Middle frontal gyrus (tissue), 1 donor: Measurements from ENCODE around the gene COL11A2.
A peak's percentile ranks its signal among the peaks of the same experiment; 100 is the strongest.
"Not testable (repeated sequence)": the region's sequence is repeated elsewhere in the genome, so short reads cannot be mapped to it uniquely, and the experiment has no call there.

Experiments
- DNase-seq: peaks from one replicate; pipeline ENCODE4 v3.0.0-alpha.2; 2015; ENCODE audit warnings: low spot score; ENCODE audit errors: extremely low spot score

The COL11A2 gene

GRCh38 chr6:33192105-33192646, at the start of gene COL11A2:
Gene COL11A2, minus strand, starts transcription at chr6:33192467. Its CDS starts 227 bp downstream, at chr6:33192240.
- no peak for DNase-seq

GRCh38 chr6:33241968-33242367, 49.7 kb upstream of the COL11A2 start:
- DNase-seq, result no peak

DNA sequence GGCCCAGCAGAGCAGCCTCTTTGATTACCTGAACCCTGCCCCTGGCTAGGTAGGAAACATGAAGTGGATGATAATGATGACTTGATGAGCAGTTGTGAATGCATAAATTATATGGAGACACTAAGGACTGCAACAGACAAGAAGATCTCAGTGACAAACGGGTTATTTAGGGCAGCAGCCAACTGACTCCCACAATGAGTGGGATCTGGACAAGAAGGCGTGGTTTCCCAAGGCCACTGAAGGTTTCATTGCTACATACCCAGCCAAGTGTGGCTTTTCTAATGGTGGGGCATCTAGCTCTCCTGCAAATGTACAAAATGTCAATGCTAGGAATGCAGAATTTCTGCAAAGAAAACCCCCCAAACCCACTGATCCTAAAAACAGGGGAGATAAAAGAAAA, 45.5 kb upstream of the COL11A2 start:
- no peak for DNase-seq

DNA sequence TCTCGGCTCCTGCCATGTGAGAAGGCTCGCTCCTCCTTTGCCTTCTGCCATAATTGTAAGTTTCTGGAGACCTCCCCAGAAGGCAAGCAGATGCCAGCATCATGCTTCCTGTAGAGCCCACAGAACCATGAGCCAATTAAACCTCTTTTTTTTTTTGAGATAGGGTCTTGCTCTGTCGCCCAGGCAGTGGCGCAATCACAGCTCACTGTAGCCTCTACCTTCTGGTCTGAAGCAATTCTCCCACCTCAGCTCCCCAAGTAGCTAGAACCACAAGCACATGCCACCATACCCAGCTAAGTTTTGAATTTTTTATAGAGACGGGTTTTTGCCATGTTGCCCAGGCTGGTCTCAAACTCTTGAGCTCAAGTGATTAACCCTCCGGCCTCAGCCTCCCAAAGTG, 44.6 kb upstream of the COL11A2 start:
- DNase-seq, result no peak

- no peak for DNase-seq
Observed at GRCh38 chr6:33236328-33236727, 44.1 kb upstream of the COL11A2 start.

DNA sequence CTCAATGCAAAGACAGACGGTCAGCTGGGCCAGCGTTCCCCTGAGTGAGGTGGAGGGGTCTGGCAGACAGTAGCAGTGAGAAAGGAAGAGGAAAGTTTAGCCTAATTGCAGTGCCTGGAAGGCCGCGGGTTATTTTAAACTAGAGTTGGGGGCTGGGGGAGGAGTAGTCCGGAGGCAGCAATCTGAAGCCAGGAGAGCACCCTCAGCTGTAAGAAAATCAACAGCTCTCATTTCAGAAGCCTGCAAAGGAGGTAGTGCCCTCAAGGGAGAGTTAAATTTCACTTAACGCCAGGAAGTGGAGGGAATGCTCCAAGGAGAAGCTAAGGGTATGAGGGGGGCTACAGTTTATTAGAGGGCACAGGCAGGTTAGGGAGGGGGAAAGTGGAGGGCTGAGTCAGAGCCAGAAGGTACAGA, 43.0 kb upstream of the COL11A2 start:
- no peak for DNase-seq

GRCh38 chr6:33226503-33227120, 34.3 kb upstream of the COL11A2 start:
- not testable (repeated sequence) for DNase-seq

DNA sequence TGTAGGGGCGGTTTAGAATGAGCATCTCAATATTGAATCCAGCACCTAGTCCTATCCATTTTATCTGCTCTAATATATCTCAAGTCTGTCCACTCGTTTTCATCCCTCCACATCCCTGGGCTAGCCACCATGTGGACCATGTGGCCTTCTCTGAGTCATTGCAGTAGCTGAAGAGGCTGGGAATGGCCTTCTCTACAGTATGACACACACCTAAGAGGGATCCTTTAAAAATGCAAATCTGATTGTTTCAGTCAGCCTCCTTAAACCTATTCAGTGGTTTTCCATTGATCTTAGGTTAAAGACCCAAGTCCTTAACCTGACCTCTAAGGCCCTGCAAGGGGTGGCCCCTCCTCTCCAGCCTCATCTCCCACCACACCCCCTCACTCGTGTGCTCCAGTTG, 25.4 kb upstream of the COL11A2 start:
- DNase-seq, result no peak

- DNase-seq, result no peak
Observed at GRCh38 chr6:33217246-33217645, 25.0 kb upstream of the COL11A2 start.

DNA sequence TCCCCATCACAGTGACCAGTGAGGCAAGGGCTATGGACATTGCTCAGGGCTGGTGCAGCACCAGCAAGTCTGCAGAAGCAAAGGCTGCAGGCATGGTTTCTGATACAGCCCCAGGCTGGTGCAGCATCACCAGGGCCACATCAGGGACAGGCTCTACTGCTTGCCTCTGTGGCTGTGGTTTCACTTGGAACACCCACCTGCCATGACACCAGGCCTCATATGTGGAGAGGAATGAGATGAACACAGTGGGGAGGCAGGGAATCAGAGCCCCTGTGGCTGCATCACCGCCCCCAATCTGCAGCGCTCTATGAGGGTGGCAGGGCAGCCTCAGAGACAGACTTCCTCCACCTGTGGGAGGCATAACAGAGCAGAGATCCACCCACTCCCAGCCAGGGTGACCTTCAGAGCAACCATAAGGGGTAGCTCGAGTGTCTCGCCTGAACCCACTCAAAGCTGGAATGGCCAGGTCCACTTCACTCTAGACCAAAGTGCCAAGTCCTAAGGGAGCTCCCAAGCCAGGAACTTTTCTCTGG, 23.9 kb upstream of the COL11A2 start:
- no peak for DNase-seq

GRCh38 chr6:33215271-33216116, 23.2 kb upstream of the COL11A2 start:
- DNase-seq, result no peak

GRCh38 chr6:33213989-33214335, 21.7 kb upstream of the COL11A2 start:
- DNase-seq, result no peak

GRCh38 chr6:33213166-33213988, 21.1 kb upstream of the COL11A2 start:
- DNase-seq, result no peak

DNA sequence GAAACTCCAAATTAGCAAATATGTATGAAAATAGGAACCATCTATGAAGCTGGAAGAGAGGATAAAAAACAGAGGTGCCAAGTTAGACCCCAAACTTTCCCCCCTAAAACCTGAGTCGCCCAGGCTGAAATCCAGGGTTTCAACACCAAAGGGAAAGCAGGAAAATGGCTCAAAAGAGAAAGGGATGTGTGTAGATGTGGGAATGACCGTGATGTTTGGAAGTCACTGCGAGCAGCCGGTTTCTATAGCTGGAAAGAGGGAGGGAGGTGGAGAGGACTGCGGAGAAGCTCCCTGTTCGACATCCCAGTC, 20.5 kb upstream of the COL11A2 start:
- DNase-seq, result no peak

DNA sequence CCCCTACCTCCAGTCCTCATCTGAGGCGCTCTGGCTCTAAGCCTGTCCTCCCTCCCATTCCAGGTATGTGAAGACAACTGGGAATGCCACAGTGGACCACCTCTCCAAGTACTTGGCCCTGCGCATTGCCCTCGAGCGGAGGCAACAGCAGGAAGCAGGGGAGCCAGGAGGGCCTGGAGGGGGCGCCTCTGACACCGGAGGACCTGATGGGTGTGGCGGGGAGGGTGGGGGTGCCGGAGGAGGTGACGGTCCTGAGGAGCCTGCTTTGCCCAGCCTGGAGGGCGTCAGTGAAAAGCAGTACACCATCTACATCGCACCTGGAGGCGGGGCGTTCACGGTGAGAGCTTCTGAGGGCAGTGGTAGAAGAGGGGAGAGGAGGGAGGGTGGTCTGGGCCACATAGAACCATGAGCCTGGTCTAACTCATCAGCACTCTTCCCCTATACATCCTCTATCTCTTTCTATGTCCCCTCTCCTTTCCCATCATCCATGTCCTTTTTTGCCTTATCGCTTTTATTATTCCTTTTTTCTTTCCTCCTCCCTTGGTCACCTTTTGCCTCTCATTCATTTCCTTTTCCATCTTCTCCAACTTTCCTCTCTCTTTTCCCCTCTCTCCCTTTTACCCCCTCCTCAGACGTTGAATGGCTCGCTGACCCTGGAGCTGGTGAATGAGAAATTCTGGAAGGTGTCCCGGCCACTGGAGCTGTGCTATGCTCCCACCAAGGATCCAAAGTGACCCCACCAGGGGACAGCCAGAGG, 19.6 kb upstream of the COL11A2 start:
- no peak for DNase-seq

- no peak for DNase-seq
Observed at GRCh38 chr6:33211136-33211535, 18.9 kb upstream of the COL11A2 start.

GRCh38 chr6:33209856-33210255, 17.6 kb upstream of the COL11A2 start:
- DNase-seq, result no peak

- DNase-seq, result peak; percentile 79
Observed at GRCh38 chr6:33208091-33208967, 16.1 kb upstream of the COL11A2 start, which contains the start of gene RING1. Gene RING1, plus strand, starts transcription at chr6:33208500. Its CDS starts 323 bp downstream, at chr6:33208823.

DNA sequence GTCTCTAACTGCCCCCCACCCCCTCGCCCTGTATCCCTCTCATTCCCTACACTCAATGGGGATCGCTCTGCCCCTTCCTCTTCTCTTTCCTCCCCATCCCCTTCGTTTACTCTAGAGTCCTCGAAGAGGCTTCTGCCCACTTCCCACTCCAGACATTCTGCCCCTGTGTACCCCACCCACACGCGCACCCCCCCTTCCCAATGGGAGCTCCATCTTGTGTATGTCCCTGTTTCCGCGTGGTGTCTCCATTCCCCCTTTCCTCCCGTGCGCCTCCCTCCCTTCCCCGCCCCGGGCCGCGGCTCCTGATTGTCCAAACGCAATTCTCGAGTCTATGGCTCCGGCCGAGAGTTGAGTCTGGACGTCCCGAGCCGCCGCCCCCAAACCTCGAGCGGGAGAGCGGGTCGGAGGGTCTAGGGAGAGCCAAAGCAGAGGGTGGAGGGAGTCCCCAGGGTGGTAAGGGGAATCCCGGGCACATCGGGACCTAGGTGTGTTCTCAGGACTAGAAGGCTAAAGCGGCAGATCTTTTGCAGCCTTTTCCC, 15.4 kb upstream of the COL11A2 start:
- DNase-seq, result no peak
